Glutamatergic neuron (in vitro differentiated cells): ENCODE measurements around the gene PIWIL4. TPM values are rescaled to one million over a fixed set of nuclear protein-coding genes. Genes with fewer than 3 reads are reported as not detected.

ENCODE experiments used
- DNase-seq: peaks from one replicate; pipeline ENCODE4 v3.0.0; 2022
- H3K27ac Mint-ChIP-seq: one replicate; pipeline ENCODE4 v1.8.0; 2020; ENCODE audit warnings: mild to moderate bottlenecking, mixed read lengths, inconsistent platforms; ENCODE audit not compliant: unreplicated experiment
- H3K27me3 Mint-ChIP-seq: one replicate; pipeline ENCODE4 v1.8.0; 2020; ENCODE audit warnings: mild to moderate bottlenecking, moderate library complexity, mixed read lengths, inconsistent platforms; ENCODE audit not compliant: unreplicated experiment
- H3K36me3 Mint-ChIP-seq: one replicate; pipeline ENCODE4 v1.8.0; 2020; ENCODE audit warnings: mild to moderate bottlenecking, mixed read lengths, inconsistent platforms; ENCODE audit not compliant: unreplicated experiment
- H3K4me1 Mint-ChIP-seq: one replicate; pipeline ENCODE4 v1.8.0; 2020; ENCODE audit warnings: mild to moderate bottlenecking, low read depth, mixed read lengths, inconsistent platforms; ENCODE audit not compliant: unreplicated experiment
- H3K4me3 Mint-ChIP-seq: one replicate; pipeline ENCODE4 v1.8.0; 2020; ENCODE audit warnings: mild to moderate bottlenecking, mixed read lengths, inconsistent platforms; ENCODE audit not compliant: unreplicated experiment
- H3K9me3 Mint-ChIP-seq: one replicate; pipeline ENCODE4 v1.8.0; 2020; ENCODE audit warnings: mild to moderate bottlenecking, moderate library complexity, mixed read lengths, inconsistent platforms; ENCODE audit not compliant: unreplicated experiment
- total RNA-seq: library from RNA; stranded (reverse); fragmentation: NEBNext Ultra II Directional; extraction: Animal tissue kit (Norgen Biotek cat#: 25700); gene quantifications from one replicate; pipeline ENCODE4 v1.2.1, GENCODE V29; 2021; ENCODE audit not compliant: unreplicated experiment
- TF ChIP-seq, protein P1 (sequence below): fragments of 200-600 bp; sonication (generic); IDR thresholded peaks from one replicate; pipeline ENCODE4 v1.5.0; 2021; ENCODE audit not compliant: partially characterized antibody, unreplicated experiment

The PIWIL4 gene
- total RNA-seq, 1 donor from 2014 or later, result 0.69 TPM

DNA sequence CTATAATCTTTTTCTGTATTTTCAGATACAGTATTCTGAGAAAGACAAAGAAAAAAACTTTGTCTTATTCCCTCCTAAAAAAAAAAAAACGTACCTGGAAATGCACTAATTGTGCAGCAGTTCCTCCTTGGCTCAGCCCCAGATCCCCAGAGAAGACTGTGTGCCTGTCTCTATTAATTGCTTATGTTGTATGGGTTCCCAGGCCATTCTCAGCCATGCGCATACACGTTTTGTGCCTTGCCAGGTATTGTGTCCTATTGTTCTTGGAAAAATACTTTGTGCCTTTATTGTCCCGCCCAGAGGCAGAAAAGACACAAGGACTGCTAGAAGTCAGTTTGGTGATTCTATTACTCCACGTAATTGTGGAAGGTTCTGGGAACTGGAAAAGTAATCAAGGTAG is 91.2 kb downstream of the PIWIL4 start:
- TF ChIP-seq, protein P1, sequence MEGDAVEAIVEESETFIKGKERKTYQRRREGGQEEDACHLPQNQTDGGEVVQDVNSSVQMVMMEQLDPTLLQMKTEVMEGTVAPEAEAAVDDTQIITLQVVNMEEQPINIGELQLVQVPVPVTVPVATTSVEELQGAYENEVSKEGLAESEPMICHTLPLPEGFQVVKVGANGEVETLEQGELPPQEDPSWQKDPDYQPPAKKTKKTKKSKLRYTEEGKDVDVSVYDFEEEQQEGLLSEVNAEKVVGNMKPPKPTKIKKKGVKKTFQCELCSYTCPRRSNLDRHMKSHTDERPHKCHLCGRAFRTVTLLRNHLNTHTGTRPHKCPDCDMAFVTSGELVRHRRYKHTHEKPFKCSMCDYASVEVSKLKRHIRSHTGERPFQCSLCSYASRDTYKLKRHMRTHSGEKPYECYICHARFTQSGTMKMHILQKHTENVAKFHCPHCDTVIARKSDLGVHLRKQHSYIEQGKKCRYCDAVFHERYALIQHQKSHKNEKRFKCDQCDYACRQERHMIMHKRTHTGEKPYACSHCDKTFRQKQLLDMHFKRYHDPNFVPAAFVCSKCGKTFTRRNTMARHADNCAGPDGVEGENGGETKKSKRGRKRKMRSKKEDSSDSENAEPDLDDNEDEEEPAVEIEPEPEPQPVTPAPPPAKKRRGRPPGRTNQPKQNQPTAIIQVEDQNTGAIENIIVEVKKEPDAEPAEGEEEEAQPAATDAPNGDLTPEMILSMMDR, result no peak
- Mint-ChIP-seq H3K4me1 (no peaks in the 10 kb centered on the region), H3K36me3 (no peaks in the 10 kb centered on the region), H3K4me3 (no peak overlapping the region), H3K9me3 (no peaks in the 10 kb centered on the region), H3K27ac (no peak overlapping the region), H3K27me3 (no peaks in the 10 kb centered on the region)
- no peak for DNase-seq

- Mint-ChIP-seq H3K9me3 (no peaks in the 10 kb centered on the region), H3K27ac (no peak overlapping the region), H3K4me1 (no peaks in the 10 kb centered on the region), H3K36me3 (no peaks in the 10 kb centered on the region), H3K4me3 (no peak overlapping the region), H3K27me3 (no peaks in the 10 kb centered on the region)
- DNase-seq, result no peak
- TF ChIP-seq, protein P1, result no peak
These were observed 91.7 kb downstream of the PIWIL4 start for GRCh38 chr11:94658888-94659287.

- H3K36me3 Mint-ChIP-seq, result no peaks in the 10 kb centered on the region
- no peak overlapping the region for H3K4me3 Mint-ChIP-seq
- H3K4me1 Mint-ChIP-seq, result peaks cover 1% of the 10 kb centered on the region
- H3K9me3 Mint-ChIP-seq, result no peaks in the 10 kb centered on the region
- no peaks in the 10 kb centered on the region for H3K27me3 Mint-ChIP-seq
- no peak overlapping the region for H3K27ac Mint-ChIP-seq
- DNase-seq, result no peak
- TF ChIP-seq, protein P1, result no peak
These were observed 94.3 kb downstream of the PIWIL4 start for GRCh38 chr11:94661444-94661843.

DNA sequence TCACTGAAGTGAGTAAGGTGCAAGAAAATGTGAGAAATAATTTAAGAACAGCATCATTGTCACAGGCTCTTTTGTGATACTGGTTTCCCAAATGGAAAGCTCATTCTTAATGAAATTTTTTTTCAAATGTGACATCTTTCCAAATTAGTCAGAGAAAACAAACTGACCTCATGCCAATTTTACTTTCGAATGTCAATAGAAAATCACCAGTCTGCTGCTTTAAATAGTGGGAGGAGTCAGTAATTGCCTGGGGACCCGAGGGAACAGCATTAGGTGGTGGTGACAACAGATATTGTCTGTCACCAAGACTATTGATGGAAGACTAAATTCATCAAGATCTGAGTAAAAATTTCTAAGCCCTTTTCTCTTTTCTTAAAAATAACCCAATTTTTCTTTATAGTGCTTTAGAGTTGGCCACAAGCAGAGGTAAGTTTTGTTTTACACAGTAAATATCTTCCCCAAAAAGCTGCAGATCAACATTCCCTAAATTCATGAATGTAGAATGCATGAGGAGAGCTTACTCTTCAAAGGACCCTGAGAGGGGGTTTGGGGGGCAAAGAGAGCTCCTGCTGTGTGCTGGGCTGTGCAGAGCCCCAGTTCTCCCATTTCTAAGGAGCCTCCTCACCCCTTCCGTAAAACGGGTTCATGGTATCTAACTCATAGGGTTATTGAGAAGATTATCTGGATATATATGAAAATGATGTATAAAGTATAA is 95.1 kb downstream of the PIWIL4 start:
- H3K4me3 Mint-ChIP-seq, result no peak overlapping the region
- H3K9me3 Mint-ChIP-seq, result no peaks in the 10 kb centered on the region
- DNase-seq, result no peak
- TF ChIP-seq, protein P1, result no peak
- peaks cover 1% of the 10 kb centered on the region for H3K4me1 Mint-ChIP-seq
- H3K36me3 Mint-ChIP-seq, result no peaks in the 10 kb centered on the region
- H3K27ac Mint-ChIP-seq, result no peak overlapping the region
- H3K27me3 Mint-ChIP-seq, result no peaks in the 10 kb centered on the region

- Mint-ChIP-seq H3K4me3 (no peak overlapping the region), H3K27me3 (no peaks in the 10 kb centered on the region), H3K9me3 (peaks cover 2% of the 10 kb centered on the region), H3K27ac (no peak overlapping the region), H3K4me1 (peaks cover 1% of the 10 kb centered on the region), H3K36me3 (no peaks in the 10 kb centered on the region)
- no peak for DNase-seq
- TF ChIP-seq, protein P1, result no peak
These were observed 95.8 kb downstream of the PIWIL4 start for GRCh38 chr11:94662846-94663390.
